ENCODE results near the gene MERTK. TPM values are rescaled to one million over a fixed set of nuclear protein-coding genes. Genes with fewer than 3 reads are reported as not detected.

MERTK gene
- total RNA-seq, 5 donors from 2014 or later (not counting 1 experiment from before 2014, with no cell fraction given) = 0.12 to 0.73 (median 0.33) TPM

GRCh38 chr2:111936881-111937280, 38.5 kb downstream of the MERTK start:
- H3K27me3 Mint-ChIP-seq = peaks cover 0 to 5% of the 10 kb centered on the region in 2 donors
- no peak for ATAC-seq (replicated peaks in 1 of 4)
- POLR2A ChIA-PET = no interaction called here
- DNase-seq = no peak
- no peak overlapping the region for H3K4me3 Mint-ChIP-seq
- H3K27ac ChIP-seq (ENCODE audit: low read length) = no peak overlapping the region
- no peaks in the 10 kb centered on the region for H3K9me3 Mint-ChIP-seq
- no peaks in the 10 kb centered on the region for H3K9me3 ChIP-seq
- H3K4me1 ChIP-seq (ENCODE audit: control insufficient read depth in 1 of 2, extremely low read depth in 1 of 2, insufficient read depth in 2 of 2, low read length in 2 of 2) = no peaks in the 10 kb centered on the region
- H3K4me3 ChIP-seq (ENCODE audit: control insufficient read depth in 1 of 2, extremely low read depth in 1 of 2, low read length in 1 of 2) = no peak overlapping the region
- no peak overlapping the region for H3K27ac Mint-ChIP-seq
- CTCF ChIA-PET = no interaction called here
- no peaks in the 10 kb centered on the region for H3K4me1 Mint-ChIP-seq
- peaks cover 0 to 13% of the 10 kb centered on the region in 2 experiments for H3K27me3 ChIP-seq (replicated peaks in 1 of 2; ENCODE audit: control insufficient read depth in 2 of 2, extremely low read depth in 1 of 2, insufficient read depth in 2 of 2, low read length in 1 of 2)
- H3K36me3 ChIP-seq (ENCODE audit: control insufficient read depth in 2 of 2, extremely low read depth in 1 of 2, insufficient read depth in 1 of 2, low read length in 1 of 2) = no peaks in the 10 kb centered on the region
- 80% methylated on average over 2 of the region's 5 CpGs for WGBS (ENCODE audit: insufficient coverage)
- no peaks in the 10 kb centered on the region for H3K36me3 Mint-ChIP-seq

DNA sequence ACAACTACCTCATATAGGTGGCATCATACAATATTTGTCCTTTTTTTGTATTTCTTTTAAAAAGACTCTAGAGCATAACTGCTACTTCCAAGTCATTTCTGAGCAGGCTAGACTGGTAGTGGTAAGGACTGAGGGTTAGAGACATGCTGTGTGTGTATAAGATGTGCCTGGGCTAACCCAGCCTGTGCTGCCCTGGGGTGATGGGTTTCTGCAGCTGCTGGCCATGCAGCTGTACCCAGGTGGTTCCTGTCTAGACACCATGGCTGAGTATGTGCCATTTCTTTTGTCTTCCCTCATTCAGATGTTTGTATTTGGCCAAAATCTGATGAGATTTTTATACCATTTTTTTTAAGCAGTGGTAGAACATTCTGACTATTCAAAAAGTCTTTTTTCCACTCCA, 40.0 kb downstream of the MERTK start:
- no peak overlapping the region for H3K27ac ChIP-seq (ENCODE audit: low read length)
- DNase-seq (no peak), ATAC-seq (replicated peaks in 1 of 4) (no peak)
- H3K9me3 ChIP-seq = no peaks in the 10 kb centered on the region
- ChIA-PET POLR2A (no interaction called here), CTCF (no interaction called here)
- H3K4me1 ChIP-seq (ENCODE audit: control insufficient read depth in 1 of 2, extremely low read depth in 1 of 2, insufficient read depth in 2 of 2, low read length in 2 of 2) = no peaks in the 10 kb centered on the region
- peaks cover 0 to 22% of the 10 kb centered on the region in 2 experiments for H3K27me3 ChIP-seq (replicated peaks in 1 of 2; ENCODE audit: control insufficient read depth in 2 of 2, extremely low read depth in 1 of 2, insufficient read depth in 2 of 2, low read length in 1 of 2)
- Mint-ChIP-seq H3K4me3 (no peak overlapping the region), H3K27me3 (peaks cover 0 to 16% of the 10 kb centered on the region in 2 donors), H3K36me3 (no peaks in the 10 kb centered on the region), H3K4me1 (no peaks in the 10 kb centered on the region), H3K27ac (no peak overlapping the region), H3K9me3 (no peaks in the 10 kb centered on the region)
- no peak overlapping the region for H3K4me3 ChIP-seq (ENCODE audit: control insufficient read depth in 1 of 2, extremely low read depth in 1 of 2, low read length in 1 of 2)
- H3K36me3 ChIP-seq (ENCODE audit: control insufficient read depth in 2 of 2, extremely low read depth in 1 of 2, insufficient read depth in 1 of 2, low read length in 1 of 2) = no peaks in the 10 kb centered on the region

DNA sequence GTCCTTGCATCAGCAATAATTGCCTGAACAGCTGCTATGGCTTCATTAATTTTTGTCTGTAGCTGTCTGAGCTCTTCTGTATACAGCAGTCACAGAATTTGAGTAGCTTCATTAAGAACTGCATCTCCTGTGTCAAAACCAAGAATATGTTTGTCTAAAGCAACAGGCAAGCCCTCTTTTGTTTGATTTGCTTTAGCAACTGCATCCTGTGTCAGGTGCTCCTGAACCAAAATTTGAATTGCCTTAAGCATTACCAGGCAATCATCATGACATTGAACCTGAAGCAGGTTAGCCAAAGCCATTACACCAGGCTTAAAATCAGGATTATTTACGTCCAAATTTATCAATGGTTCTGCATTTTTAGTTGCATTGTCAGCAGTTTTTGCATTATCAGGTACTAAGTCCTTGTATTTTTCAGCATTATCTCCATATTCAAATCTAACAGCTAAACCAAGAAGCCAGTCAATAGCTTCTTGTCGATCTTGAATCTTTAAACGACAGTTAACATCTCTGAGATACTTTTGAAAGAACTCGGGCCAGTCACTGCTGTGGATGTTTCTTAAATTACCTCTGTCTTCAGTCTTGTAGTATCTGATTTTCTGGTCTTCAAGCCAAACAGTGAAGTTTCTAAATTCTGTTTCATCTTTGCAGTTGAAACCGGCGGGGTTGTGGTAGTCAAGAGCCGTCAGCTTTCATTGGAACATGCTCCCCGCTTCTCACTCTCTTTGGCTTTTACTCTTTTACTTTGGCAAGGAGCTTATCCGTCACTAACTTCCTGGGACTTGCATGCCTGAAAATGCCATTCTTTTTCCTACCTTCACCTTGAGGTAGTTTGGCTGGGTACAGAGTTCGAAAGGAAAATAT, 42.2 kb downstream of the MERTK start:
- Mint-ChIP-seq H3K27me3 (peaks cover 0 to 12% of the 10 kb centered on the region in 2 donors), H3K27ac (no peak overlapping the region), H3K4me1 (no peaks in the 10 kb centered on the region), H3K36me3 (no peaks in the 10 kb centered on the region), H3K9me3 (no peaks in the 10 kb centered on the region), H3K4me3 (no peak overlapping the region)
- DNase-seq (no peak), ATAC-seq (replicated peaks in 1 of 4) (no peak)
- Histone ChIP-seq H3K4me1 (ENCODE audit: control insufficient read depth in 1 of 2, extremely low read depth in 1 of 2, insufficient read depth in 2 of 2, low read length in 2 of 2) (no peaks in the 10 kb centered on the region), H3K4me3 (ENCODE audit: control insufficient read depth in 1 of 2, extremely low read depth in 1 of 2, low read length in 1 of 2) (no peak overlapping the region), H3K27ac (ENCODE audit: low read length) (no peak overlapping the region), H3K27me3 (replicated peaks in 1 of 2; ENCODE audit: control insufficient read depth in 2 of 2, extremely low read depth in 1 of 2, insufficient read depth in 2 of 2, low read length in 1 of 2) (peaks cover 0 to 22% of the 10 kb centered on the region in 2 experiments), H3K9me3 (no peaks in the 10 kb centered on the region), H3K36me3 (ENCODE audit: control insufficient read depth in 2 of 2, extremely low read depth in 1 of 2, insufficient read depth in 1 of 2, low read length in 1 of 2) (no peaks in the 10 kb centered on the region)
- ChIA-PET CTCF (interaction anchor here in 1 of 2 donors (1.0 kb wide), 1 partner anchor 17 kb away, joined by 3 read pairs; no protein-coding TSS in a partner anchor), POLR2A (no interaction called here)
- WGBS (ENCODE audit: insufficient coverage) = 75% methylated on average over 8 of the region's 10 CpGs

DNA sequence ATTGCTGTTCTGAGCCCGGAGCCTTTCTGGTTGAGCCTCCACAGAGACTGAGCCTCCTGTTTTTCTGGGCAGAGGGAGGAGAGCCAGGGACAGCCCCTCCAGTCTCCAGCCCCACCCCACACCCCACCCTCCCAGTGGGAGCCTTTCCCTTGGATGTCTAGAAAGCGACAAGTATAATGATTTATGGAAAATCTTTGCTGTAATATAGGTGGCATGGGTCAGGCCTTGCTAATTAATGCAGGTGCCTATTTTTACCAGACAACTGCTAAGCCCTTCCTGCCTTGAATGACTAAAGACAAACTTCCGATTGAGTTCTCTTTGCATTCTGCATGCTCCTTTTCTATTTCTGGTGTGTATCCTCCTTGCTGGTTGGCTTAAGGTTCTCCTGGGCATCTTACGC, 43.1 kb downstream of the MERTK start:
- ATAC-seq (replicated peaks in 1 of 4) (no peak), DNase-seq (no peak)
- Histone ChIP-seq H3K9me3 (no peaks in the 10 kb centered on the region), H3K27me3 (replicated peaks in 1 of 2; ENCODE audit: control insufficient read depth in 2 of 2, extremely low read depth in 1 of 2, insufficient read depth in 2 of 2, low read length in 1 of 2) (peaks cover 0 to 22% of the 10 kb centered on the region in 2 experiments), H3K27ac (ENCODE audit: low read length) (no peak overlapping the region), H3K4me3 (ENCODE audit: control insufficient read depth in 1 of 2, extremely low read depth in 1 of 2, low read length in 1 of 2) (no peak overlapping the region), H3K36me3 (ENCODE audit: control insufficient read depth in 2 of 2, extremely low read depth in 1 of 2, insufficient read depth in 1 of 2, low read length in 1 of 2) (no peaks in the 10 kb centered on the region), H3K4me1 (ENCODE audit: control insufficient read depth in 1 of 2, extremely low read depth in 1 of 2, insufficient read depth in 2 of 2, low read length in 2 of 2) (no peaks in the 10 kb centered on the region)
- 93% methylated on average over 2 of the region's 4 CpGs for WGBS (ENCODE audit: insufficient coverage)
- H3K4me3 Mint-ChIP-seq = no peak overlapping the region
- H3K9me3 Mint-ChIP-seq = no peaks in the 10 kb centered on the region
- H3K4me1 Mint-ChIP-seq = no peaks in the 10 kb centered on the region
- CTCF ChIA-PET = no interaction called here
- no peak overlapping the region for H3K27ac Mint-ChIP-seq
- POLR2A ChIA-PET = no interaction called here
- H3K27me3 Mint-ChIP-seq = peaks cover 0 to 12% of the 10 kb centered on the region in 2 donors
- H3K36me3 Mint-ChIP-seq = no peaks in the 10 kb centered on the region

DNA sequence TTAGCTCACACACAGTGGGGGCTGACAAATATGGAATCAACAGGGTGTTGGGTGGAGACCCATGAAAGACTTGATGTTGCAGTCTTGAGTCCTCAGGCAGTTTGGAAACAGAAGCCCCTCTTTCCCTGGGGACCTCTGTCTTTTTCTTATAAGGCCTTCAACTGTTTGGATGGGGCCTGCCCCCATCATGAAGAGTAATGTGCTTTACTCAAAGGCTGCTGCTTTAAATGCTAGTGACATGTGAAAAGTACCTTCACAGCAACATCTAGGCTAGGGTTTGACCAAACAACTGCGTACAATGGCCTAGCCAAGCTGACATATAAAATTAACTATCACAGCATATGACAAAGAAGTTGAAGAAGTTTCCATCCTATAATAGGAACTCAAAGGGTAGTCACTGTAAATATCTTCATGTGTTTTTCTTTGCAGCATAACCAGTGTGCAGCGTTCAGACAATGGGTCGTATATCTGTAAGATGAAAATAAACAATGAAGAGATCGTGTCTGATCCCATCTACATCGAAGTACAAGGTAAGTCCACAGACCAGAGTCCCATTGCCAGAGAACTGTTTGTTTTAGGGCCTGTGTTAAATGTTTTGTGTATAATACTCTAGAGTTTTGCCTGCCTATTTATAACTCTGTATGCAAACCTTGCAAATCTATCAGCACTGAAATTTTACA, 46.3 kb downstream of the MERTK start:
- no peak overlapping the region for H3K4me3 ChIP-seq (ENCODE audit: control insufficient read depth in 1 of 2, extremely low read depth in 1 of 2, low read length in 1 of 2)
- DNase-seq (no peak), ATAC-seq (replicated peaks in 1 of 4) (no peak)
- Mint-ChIP-seq H3K27me3 (peaks cover 0 to 12% of the 10 kb centered on the region in 2 donors), H3K4me3 (no peak overlapping the region), H3K4me1 (no peaks in the 10 kb centered on the region), H3K9me3 (no peaks in the 10 kb centered on the region), H3K36me3 (no peaks in the 10 kb centered on the region), H3K27ac (no peak overlapping the region)
- peaks cover 0 to 14% of the 10 kb centered on the region in 2 experiments for H3K27me3 ChIP-seq (replicated peaks in 1 of 2; ENCODE audit: control insufficient read depth in 2 of 2, extremely low read depth in 1 of 2, insufficient read depth in 2 of 2, low read length in 1 of 2)
- no peaks in the 10 kb centered on the region for H3K4me1 ChIP-seq (ENCODE audit: control insufficient read depth in 1 of 2, extremely low read depth in 1 of 2, insufficient read depth in 2 of 2, low read length in 2 of 2)
- 100% methylated on average over 3 of the region's 5 CpGs for WGBS (ENCODE audit: insufficient coverage)
- ChIA-PET CTCF (no interaction called here), POLR2A (no interaction called here)
- no peak overlapping the region for H3K27ac ChIP-seq (ENCODE audit: low read length)
- no peaks in the 10 kb centered on the region for H3K36me3 ChIP-seq (ENCODE audit: control insufficient read depth in 2 of 2, extremely low read depth in 1 of 2, insufficient read depth in 1 of 2, low read length in 1 of 2)
- no peaks in the 10 kb centered on the region for H3K9me3 ChIP-seq

- no peaks in the 10 kb centered on the region for H3K4me1 Mint-ChIP-seq
- H3K27ac Mint-ChIP-seq = no peak overlapping the region
- no peak overlapping the region for H3K4me3 Mint-ChIP-seq
- peaks cover 0 to 14% of the 10 kb centered on the region in 2 experiments for H3K27me3 ChIP-seq (replicated peaks in 1 of 2; ENCODE audit: control insufficient read depth in 2 of 2, extremely low read depth in 1 of 2, insufficient read depth in 2 of 2, low read length in 1 of 2)
- ATAC-seq (replicated peaks in 1 of 4) (no peak), DNase-seq (no peak)
- no peaks in the 10 kb centered on the region for H3K36me3 ChIP-seq (ENCODE audit: control insufficient read depth in 2 of 2, extremely low read depth in 1 of 2, insufficient read depth in 1 of 2, low read length in 1 of 2)
- WGBS (ENCODE audit: insufficient coverage) = 100% methylated on average over 1 of the region's 2 CpGs
- H3K9me3 Mint-ChIP-seq = no peaks in the 10 kb centered on the region
- peaks cover 0 to 12% of the 10 kb centered on the region in 2 donors for H3K27me3 Mint-ChIP-seq
- H3K9me3 ChIP-seq = no peaks in the 10 kb centered on the region
- CTCF ChIA-PET = no interaction called here
- H3K36me3 Mint-ChIP-seq = no peaks in the 10 kb centered on the region
- no peak overlapping the region for H3K4me3 ChIP-seq (ENCODE audit: control insufficient read depth in 1 of 2, extremely low read depth in 1 of 2, low read length in 1 of 2)
- POLR2A ChIA-PET = no interaction called here
- H3K27ac ChIP-seq (ENCODE audit: low read length) = no peak overlapping the region
- H3K4me1 ChIP-seq (ENCODE audit: control insufficient read depth in 1 of 2, extremely low read depth in 1 of 2, insufficient read depth in 2 of 2, low read length in 2 of 2) = no peaks in the 10 kb centered on the region
Measured at GRCh38 chr2:111945444-111946293, 47.3 kb downstream of the MERTK start.
